ENCODE measurements around the gene CPN2.

The CPN2 gene

DNA sequence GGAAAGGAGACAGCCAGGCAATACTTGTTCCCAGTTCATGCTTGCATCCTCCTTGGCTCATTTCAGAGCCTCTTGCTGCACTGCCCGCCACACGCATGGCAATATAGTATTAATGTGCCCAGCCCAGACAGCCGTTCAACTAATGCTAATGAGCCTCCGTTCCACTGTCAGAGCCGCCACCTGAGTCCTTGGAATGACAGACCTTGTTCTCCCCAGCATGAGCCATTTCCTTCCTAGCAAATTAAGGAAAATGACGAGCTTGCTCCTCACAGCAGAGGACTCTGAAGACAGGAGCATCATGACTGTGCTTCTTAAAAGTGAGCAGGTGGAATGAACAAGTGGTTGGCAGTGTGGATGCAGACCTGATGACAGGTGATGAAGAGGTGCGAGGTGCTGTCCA lies 29.2 kb upstream of the CPN2 start:
- no peak for DNase-seq (ENCODE audit: low read depth in 2 of 2)

DNA sequence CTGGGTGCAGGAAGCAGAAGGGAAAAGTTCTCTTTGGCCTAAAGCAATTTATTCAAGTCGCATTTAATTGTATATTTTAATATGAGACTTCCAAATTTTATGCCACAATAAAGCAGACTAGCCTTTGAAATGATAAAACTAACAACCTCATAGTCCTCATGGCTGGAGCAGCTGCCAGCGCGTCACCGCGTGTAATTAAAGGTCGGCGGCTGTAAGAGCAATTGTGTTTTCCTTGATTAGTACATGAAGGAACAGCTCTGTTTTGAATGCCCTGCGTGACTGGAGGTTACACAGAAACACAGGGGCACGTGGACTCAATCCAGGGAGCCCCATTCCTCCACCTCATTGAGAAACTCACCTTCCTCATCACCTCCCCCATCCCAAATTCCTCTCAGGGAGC lies 28.5 kb upstream of the CPN2 start:
- no peak for DNase-seq (ENCODE audit: low read depth in 2 of 2)

GRCh38 chr3:194379231-194379630 lies 28.1 kb upstream of the CPN2 start:
- no peak for DNase-seq (ENCODE audit: low read depth in 2 of 2)

DNA sequence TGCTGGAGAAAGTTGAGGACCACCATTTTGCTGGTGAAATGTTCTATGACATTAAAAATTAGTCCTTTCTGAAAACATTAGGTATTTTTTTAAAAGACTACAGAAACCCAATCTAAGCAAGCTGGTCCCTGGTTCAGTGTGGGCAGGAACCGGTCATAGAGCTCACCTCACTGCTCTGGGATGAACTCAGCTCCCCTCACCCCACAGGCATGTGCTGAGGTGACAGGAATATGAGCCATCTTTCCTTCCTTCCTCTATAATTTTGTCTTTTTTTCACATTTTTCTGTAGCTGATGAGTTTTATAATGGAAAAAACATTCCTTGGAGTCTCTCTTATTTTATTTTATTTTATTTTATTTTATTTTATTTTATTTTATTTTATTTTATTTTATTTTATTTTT lies 26.6 kb upstream of the CPN2 start:
- DNase-seq (ENCODE audit: low read depth in 2 of 2): no peak

- no peak for DNase-seq (ENCODE audit: low read depth in 2 of 2)
Measured at GRCh38 chr3:194376241-194376560, 25.1 kb upstream of the CPN2 start.

DNA sequence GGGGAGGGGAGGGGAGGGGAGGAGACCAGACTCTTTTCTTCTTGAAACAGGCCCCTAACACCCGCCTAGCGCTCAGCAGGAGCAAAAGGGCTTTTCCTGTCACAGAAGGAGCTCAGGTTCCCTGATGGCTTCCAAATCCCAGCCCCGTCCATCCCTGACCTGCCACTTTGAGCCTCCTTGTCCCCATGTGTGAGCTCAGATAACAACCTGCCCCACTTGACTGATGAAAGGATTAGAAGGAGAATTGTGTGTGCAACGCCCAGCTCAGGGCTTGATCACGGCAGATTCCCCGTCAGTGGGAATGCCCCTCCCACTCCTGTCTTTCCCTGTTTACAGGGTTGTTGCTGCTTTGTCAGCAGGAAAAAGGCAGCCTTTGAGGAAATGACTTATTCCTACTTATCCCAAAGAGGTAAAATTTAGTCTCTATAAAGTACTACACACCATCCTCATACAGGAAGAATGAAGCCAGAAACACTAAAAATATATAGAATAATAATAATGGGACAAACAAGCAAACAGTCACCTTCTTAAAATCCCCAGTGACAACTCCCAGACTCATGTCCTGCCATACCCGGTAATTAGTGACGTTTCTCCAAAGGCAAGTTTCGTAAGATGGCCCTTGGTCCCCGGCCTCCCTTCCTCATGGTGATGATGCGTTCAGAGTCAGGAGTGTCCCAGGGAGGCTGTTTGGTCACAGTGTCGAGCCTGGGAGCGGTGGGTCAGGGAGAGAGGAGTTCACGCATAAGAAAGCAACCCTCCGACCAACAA lies 24.5 kb upstream of the CPN2 start:
- DNase-seq (ENCODE audit: low read depth in 2 of 2): no peak

- DNase-seq (ENCODE audit: low read depth in 2 of 2): no peak
Measured at GRCh38 chr3:194374935-194375334, 23.8 kb upstream of the CPN2 start.

- no peak for DNase-seq (ENCODE audit: low read depth in 2 of 2)
Measured at GRCh38 chr3:194373899-194374298, 22.8 kb upstream of the CPN2 start.

DNA sequence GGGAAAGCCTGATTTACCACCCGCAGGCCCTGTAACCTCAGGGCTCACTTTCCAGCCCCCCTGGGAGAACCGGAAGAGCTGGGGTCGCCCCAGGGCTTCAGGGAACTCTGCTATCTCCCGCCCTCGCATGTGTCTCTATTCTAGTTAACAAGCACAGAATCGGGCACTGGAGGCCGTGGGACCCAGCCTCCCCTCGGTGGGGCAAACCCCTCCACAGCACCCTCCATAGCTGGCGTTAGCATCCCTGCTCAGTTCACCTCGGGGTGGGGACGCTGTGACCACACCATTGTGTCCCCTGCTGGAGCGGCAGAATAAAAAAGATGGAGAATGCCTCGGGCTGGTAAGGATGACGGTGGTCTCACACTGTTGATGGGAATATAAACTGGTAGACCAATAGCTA lies 21.9 kb upstream of the CPN2 start:
- no peak for DNase-seq (ENCODE audit: low read depth in 2 of 2)

DNA sequence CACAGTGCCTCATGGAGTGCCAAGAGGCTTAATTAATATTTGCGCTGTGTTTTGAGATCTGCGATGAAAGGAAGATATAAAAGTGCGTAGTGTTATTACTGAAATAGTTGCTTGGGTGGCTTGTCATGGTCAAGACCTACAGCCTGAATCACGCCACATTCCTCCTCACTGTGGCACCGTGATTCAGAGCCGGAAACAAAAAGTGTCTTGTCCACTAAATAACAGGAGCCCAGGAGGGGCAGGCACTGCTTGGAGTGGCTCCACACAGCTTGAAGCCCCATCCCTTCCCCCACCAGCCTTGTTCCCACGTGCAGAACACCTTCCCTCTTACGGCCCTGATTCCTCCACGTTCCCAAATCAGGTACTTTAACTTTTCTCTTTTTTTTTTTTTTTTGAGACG lies 19.6 kb upstream of the CPN2 start:
- no peak for DNase-seq (ENCODE audit: low read depth in 2 of 2)

DNA sequence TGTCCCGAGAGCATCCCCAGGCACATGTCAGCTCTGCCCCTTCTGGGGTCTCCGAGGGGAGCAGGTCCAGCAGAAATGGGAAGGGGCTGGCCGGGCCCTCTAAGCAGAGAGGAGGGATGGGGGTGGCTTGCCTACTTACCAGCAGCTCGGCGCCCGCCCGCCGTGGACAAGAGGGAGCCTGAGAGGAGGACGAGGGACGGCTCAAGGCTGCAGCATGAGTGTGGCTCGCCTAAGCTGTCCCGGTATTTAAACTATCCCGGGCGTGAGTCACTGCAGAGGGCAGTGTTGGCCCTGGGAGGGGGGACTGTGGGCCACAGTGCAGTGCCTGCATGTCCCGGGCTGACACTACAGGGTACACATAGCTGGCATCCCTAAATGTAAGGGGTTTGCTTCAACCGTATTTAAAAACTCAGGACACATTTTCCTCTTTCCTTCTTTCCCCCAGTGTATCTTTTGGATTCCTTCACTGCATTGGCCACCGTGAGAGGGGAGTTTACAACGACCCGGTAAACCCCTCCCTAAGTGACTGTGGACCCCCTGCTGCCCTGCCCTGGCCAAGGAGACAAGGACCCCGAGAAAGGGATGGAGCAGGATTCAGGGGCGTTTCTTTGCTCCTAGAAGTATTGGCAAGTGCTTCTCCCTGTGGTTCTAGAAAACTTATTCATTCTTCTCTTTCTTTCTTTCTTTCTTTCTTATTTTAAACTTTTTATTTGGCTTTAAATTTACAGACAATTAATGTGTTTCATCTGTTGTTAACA lies 18.6 kb upstream of the CPN2 start, which contains the start of gene LRRC15:
LRRC15 (minus strand) TSS at position 222 of the 758 bp plus-strand sequence. CDS start 8,700 bp downstream, outside the sequence.
- DNase-seq (ENCODE audit: low read depth in 2 of 2): no peak

DNA sequence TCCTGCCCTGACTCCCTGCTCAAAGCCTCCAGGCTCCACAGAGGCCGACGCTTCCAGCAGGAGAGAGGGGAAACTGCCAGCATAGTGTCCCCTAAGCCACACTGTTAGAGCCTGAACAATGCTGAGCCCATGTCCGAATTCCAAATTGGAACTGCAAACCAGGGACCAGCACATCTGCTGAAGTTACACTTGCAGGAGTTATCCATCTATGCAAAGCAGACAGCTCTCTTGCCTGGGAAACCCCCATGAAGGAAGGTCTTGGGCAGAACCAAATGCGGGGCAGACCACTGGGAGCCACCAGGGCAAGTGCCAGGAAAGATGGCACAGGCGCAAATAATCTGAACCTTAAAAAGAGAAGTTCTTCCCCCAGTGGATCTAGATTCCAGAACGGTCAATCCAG lies 17.8 kb upstream of the CPN2 start:
- no peak for DNase-seq (ENCODE audit: low read depth in 2 of 2)

GRCh38 chr3:194367992-194368841 lies 17.1 kb upstream of the CPN2 start:
- no peak for DNase-seq (ENCODE audit: low read depth in 2 of 2)

- DNase-seq (ENCODE audit: low read depth in 2 of 2): no peak
Measured at GRCh38 chr3:194365978-194366490, 14.9 kb upstream of the CPN2 start.

- DNase-seq (ENCODE audit: low read depth in 2 of 2): no peak
Measured at GRCh38 chr3:194365526-194365925, 14.4 kb upstream of the CPN2 start.

DNA sequence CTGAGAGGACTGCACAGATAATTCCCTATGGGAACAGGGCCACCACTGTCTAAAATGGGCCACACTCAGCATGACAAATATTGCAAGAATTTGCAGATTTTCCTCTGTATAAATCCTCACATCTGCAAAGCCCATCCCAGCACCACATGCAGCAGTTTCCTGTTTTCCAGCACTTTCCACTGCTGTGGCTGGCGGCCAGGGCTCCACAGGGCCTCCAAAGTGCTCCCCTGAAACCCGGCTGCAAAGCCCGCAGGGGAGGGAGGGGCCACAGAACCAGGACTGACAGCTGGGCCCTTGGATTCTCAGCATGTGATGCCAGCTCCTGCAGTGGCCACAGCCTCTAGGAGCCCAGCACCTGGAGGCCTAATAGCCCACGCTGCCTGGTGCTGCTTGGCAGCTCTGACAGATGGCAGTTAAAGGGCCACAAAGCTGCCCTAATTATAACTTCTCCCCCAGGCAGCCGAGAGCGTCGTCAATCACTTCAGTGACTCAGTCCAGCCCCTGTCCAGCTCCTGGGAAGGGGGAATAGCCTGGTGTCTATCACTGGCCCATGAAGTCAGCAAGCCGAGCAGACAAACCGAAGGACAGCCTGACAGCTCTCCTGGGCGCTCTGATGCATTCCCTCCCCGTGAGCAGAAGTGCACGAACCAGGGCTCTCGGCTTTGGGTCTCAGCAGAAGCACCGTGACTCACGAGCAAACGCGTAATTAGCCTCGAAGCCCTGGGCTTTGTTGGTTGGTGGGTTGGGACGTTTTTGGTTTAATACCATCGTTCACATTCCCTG lies 13.7 kb upstream of the CPN2 start:
- DNase-seq (ENCODE audit: low read depth in 2 of 2): no peak

DNA sequence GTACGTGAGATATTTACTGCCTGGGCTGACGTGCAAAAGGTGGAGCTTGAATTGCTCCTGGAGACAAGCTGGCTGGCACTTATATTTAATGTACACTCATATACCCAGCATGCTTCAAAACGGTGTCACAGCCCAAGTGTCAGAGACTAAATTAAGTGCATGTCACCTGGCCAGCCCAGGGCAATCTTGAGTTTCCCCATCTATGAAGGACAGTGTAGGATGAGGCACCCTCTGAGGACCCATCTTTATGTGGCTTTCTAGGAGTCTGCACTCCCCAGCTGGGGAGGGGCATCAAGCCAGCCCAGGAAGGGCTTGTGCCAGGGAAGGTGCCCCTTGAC lies 13.2 kb upstream of the CPN2 start:
- DNase-seq (ENCODE audit: low read depth in 2 of 2): no peak

DNA sequence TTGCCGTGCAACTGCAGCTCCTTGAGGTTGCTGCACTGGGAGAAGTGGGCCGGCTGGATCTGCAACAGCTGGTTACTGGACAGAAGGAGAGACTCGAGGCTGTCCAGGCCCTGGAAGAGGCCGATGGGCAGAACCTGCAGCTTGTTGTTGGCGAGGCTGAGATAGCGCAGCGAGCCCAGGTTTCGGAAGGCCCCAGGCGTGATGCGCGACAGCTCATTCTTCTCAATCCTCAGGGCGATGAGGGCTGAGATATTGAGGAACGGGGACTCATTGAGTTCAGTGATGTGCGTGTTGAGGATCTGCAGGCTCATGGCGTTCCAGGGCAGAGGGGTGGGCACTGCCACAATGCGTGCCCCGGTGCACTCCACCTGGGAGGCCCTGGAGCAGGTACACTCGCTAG lies 9.4 kb upstream of the CPN2 start:
- no peak for DNase-seq (ENCODE audit: low read depth in 2 of 2)

GRCh38 chr3:194357681-194358080 lies 6.6 kb upstream of the CPN2 start:
- no peak for DNase-seq (ENCODE audit: low read depth in 2 of 2)

DNA sequence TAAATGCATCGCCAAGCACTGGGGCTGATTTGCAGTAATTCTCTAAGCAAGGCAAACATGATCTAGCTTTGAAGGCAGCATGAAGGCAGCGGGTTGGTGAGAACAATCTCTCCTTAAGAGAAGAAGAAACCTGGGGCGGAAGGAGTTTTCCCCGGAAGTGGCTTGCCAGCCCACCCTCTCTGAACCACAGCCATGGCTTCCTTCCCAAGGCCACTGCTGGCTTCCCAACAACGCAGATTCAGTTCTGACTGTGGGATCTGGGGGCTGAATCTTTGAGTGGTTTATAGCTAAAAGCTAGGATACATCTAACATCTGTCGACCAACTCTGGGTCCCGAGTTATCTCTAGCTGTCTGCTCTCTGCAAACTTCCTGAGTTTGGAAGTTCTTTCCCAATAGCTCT lies 4.3 kb upstream of the CPN2 start:
- no peak for DNase-seq (ENCODE audit: low read depth in 2 of 2)

DNA sequence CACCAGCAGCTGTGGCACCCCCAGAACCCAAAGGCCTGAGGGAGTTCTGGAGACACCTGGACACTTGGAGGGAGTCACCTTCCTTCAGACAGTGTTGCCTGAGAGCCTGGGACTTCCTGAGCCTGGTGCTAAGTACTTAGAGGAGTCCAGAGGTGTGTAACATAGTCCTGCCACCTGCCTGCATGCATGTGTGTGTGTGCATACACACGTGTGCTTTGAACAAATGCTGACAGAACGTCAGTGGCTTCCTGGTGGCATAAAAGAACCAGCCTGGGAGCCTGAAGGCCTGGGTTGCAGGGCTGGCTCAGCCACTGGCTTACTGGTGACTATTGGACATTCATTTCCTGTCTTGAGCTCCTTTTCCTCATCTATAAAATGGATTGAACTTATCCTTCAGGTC lies 3.2 kb upstream of the CPN2 start:
- DNase-seq (ENCODE audit: low read depth in 2 of 2): no peak

All from stimulated activated CD4-positive, alpha-beta T cell treated with anti-CD3 and anti-CD28 coated beads, Interleukin-4, amount 100 ng/mL, for 48 hours (primary cell).